ENCODE results near the gene ADAMTS17.

The ADAMTS17 gene

GRCh38 chr15:100276506-100276905 lies 65.3 kb downstream of the ADAMTS17 start:
- no peak for DNase-seq (ENCODE audit: low read depth)

GRCh38 chr15:100275641-100276040 lies 66.1 kb downstream of the ADAMTS17 start:
- DNase-seq (ENCODE audit: low read depth), result no peak

- DNase-seq (ENCODE audit: low read depth), result no peak
Observed at GRCh38 chr15:100269831-100270230, 71.9 kb downstream of the ADAMTS17 start.

- no peak for DNase-seq (ENCODE audit: low read depth)
Observed at GRCh38 chr15:100266166-100266565, 75.6 kb downstream of the ADAMTS17 start.

DNA sequence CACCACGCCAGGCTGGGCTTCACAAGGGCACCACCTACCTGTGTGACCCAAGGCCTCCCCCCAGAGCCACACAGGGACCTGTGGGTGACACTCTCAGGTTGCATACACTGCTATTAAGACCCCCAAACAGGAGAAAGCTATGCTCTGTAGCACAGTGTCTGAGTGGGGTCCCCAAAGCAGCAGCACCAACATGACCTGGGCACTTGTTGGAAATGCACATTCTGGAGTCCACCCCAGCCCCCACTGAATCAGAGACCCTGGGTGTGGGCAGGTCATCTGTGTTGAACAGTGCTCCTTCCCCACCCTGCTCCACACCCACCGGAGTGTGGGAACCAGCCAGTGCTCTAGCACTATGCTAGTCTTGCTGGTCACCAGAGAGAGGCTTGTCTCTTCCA lies 76.1 kb downstream of the ADAMTS17 start:
- DNase-seq (ENCODE audit: low read depth), result no peak

DNA sequence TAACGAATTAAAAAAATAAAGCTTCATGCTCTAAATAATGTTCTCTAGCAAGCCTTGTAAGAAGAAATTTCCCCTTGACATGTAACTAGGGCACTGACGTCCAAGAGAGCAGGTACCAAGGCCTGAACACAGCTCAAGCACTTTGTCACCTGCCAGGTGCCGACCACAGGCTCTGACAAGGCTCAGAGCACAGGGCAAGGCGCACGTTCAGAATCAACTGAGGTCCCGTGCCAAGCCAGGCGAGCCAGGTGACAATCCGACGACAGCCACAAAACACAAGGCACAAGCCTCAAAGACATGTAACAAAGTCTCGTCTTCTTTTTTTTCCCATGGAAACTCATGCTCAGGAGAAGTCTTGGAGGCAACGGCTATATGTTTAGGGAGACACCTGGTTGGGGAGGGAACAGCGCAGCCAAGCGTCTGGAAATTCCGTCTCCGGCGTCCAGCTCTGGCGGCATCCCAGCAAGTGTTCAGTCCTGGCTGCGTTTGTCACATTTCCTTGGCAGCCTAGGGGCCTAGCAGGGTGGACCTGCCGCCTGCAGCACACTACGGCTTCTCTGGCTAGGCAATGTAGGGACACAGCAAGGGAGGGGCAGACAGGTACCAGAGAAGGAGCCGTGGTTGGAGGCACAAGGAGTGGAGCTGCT lies 76.7 kb downstream of the ADAMTS17 start:
- no peak for DNase-seq (ENCODE audit: low read depth)

- DNase-seq (ENCODE audit: low read depth), result no peak
Observed at GRCh38 chr15:100263721-100264455, 77.9 kb downstream of the ADAMTS17 start.

GRCh38 chr15:100263031-100263430 lies 78.7 kb downstream of the ADAMTS17 start:
- DNase-seq (ENCODE audit: low read depth), result no peak

DNA sequence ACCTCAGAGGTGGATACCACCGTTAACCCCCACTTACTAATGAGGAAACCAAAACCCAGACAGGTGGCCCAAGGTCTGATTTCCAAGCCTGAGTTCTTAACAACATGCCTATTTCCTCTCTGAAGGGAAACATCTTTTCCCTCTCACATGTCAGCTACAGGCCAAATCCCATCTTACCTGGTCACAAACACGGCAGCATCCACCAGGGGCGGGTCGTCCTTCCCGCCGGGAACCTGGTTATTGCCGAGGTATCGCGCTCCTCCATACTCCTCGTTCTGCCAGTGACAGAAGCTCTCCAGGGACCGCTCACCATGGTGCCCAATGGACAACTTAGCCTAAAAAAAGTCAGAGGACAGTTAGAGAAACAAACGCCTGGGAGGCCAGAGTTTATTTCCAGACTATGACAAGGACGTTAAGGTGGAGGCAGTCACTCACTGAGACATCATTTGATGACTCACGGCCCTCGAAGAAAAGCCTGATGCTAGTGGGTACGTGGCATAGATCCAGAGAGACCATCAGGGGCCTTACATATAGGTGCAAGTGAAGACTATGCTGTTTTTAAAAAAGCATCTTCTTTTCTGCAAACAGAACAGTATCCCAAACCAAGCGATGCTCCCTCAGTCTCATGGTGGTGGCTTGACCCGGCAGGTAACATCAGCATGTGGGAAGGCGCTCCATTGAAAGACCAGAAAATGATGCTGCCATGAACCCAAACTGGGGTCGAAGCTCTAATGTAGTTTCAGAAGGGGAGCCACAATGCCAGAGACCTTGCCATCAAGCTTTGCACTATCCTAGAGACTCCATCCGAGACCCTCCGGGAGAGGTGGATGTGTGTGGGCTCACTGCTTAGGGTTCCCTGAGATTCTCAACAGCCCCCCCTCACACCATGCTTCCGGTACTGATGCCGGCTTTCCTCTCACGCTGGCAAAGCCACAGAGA lies 80.2 kb downstream of the ADAMTS17 start:
- no peak for DNase-seq (ENCODE audit: low read depth)

- DNase-seq (ENCODE audit: low read depth), result no peak
Observed at GRCh38 chr15:100259266-100259665, 82.5 kb downstream of the ADAMTS17 start.

DNA sequence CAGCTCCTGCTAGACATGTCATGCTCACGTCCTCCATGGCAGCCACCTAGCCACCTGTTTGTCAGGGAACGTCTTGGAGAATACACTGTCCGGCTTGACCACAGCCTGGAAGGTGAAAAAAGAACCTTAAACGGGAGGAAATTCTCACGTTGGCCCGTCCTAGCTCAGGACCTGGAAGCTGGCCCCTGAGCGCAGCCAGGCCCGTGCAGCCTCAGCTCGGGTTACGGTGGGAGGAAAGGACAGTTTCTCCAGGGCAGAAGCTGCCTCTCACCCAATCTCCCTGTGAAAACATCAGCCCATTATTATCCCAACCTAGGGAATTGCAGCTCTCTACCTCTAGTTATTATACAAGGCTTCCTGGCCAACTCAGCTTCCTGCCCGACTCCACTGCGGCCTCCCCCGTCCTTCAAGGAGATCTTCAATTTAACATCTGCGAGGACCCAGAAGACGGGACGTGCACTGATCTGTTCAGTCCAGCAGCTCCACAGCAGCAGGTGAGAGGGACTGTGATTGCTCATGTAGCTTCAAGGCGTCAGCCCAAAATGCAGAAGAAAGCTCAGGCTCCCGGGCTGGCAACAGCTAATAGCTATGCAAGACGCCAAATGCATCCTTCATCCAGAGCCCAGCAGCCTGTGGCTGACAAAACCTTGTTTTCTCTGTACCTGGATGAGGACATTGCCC lies 84.7 kb downstream of the ADAMTS17 start:
- no peak for DNase-seq (ENCODE audit: low read depth)

- DNase-seq (ENCODE audit: low read depth), result no peak
Observed at GRCh38 chr15:100256101-100256969, 85.4 kb downstream of the ADAMTS17 start.

GRCh38 chr15:100255644-100256043 lies 86.1 kb downstream of the ADAMTS17 start:
- DNase-seq (ENCODE audit: low read depth), result no peak

GRCh38 chr15:100254691-100255090 lies 87.1 kb downstream of the ADAMTS17 start:
- DNase-seq (ENCODE audit: low read depth), result no peak

DNA sequence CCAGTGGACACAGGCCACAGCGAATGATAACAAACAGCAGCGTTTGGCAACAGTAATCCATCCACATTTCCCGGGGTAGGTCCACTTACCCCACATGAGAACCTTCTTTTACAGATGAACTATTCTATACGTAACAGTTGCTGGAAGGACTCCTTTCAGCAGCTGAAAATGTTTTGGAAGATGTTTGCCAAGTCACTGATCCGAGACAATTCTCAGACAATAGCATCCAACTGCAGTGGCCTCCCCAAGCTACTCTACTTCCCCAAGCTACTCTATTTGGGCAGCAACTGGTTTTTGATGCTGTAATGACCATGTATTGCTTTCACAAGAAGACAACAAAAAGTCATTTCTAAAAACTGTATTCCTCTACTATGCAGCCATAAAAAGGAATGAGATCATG lies 87.5 kb downstream of the ADAMTS17 start:
- no peak for DNase-seq (ENCODE audit: low read depth)

DNA sequence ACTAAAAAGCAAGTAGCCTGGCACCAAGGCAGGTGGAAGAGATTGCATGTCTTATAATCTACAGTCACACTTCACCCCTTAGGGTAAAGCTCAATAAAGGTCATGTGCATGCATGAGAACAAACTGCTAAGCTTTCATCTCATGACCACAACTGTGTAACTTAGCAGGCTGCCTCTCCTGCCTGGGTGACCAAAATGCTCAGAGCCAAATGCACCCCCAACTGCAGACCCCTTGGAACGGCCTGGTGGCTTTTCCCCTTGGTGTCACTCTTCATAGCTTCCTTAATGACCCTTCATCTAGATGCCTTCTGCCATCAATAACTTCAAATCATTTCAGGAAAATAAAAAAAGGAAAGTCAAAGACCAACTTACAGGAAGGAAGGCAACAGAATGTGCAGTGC lies 88.1 kb downstream of the ADAMTS17 start:
- DNase-seq (ENCODE audit: low read depth), result no peak

- no peak for DNase-seq (ENCODE audit: low read depth)
Observed at GRCh38 chr15:100252779-100253417, 88.9 kb downstream of the ADAMTS17 start.

DNA sequence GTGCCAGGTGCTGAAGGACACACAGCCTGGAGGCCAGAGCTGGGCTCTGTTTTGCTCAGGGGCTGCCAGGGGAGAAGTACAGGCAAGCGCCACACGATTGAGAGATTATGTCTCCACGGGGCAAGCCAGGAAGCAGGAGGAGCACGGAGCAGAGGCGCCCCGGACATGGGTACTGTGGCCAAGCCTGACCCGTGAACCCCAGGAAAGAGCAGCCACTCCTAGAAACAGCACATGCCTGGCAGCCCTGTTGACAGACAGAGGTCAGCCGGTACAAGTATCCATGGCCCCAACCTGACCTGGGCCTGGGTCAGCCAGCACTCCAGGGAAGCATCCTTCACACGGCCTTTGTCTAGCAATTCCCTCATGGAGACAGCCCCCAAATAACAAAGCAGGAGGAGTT lies 89.4 kb downstream of the ADAMTS17 start:
- DNase-seq (ENCODE audit: low read depth), result no peak

- no peak for DNase-seq (ENCODE audit: low read depth)
Observed at GRCh38 chr15:100250176-100250800, 91.5 kb downstream of the ADAMTS17 start.

All from ELR (cell line).